SK-N-SH (cell line): ENCODE data around the gene NID1. TPM values are rescaled to one million over a fixed set of nuclear protein-coding genes. Genes with fewer than 3 reads are reported as not detected.

ENCODE experiments used
- CTCF ChIA-PET: fragments of 300-600, 350-600 bp; formaldehyde crosslinking; extraction: SDS; loops from one replicate; lab custom pipeline; 2021; lab: Yijun Ruan, JAX
- POLR2A ChIA-PET: fragments of 350-600 bp; sonication (Branson Sonifier 250); formaldehyde crosslinking; extraction: SDS; loops from one replicate; lab custom pipeline; 2020; ENCODE audit warnings: antibody characterized with exemption, inconsistent platforms; lab: Yijun Ruan, JAX
- DNase-seq: peaks from one replicate; pipeline ENCODE4 v3.0.0; 2012
- H2AFZ ChIP-seq: fragments of 200-600 bp; sonication (generic); 2 replicates; pipeline ENCODE4 v1.8.1; 2016; ENCODE audit warnings: antibody characterized with exemption, mild to moderate bottlenecking, low read depth
- H3F3A ChIP-seq: fragments of 200-600 bp; sonication (generic); replicated peaks from 2 replicates; pipeline ENCODE3; 2016; ENCODE audit warnings: antibody characterized with exemption, mild to moderate bottlenecking; ENCODE audit not compliant: insufficient read depth
- H3K27ac ChIP-seq, 2 experiments: fragments of 200-500 bp in 1 of 2; fragments of 200-600 bp in 1 of 2; sonication (Bioruptor generic) in 1 of 2; sonication (generic), shearing (Covaris generic) in 1 of 2; 2 replicates each; pipeline versions ENCODE4 v1.5.1 to v1.6.1; 2014 to 2016; ENCODE audit warnings: low read depth in 2 of 2, inconsistent platforms in 1 of 2, low read length in 1 of 2, mild to moderate bottlenecking in 1 of 2, mixed read lengths in 1 of 2
- H3K27me3 ChIP-seq: fragments of 200-600 bp; sonication (generic), shearing (Covaris generic); 2 replicates; pipeline ENCODE4 v1.6.1; 2016; ENCODE audit warnings: mixed run types; ENCODE audit not compliant: insufficient read depth
- H3K36me3 ChIP-seq, 2 experiments: fragments of 200-500 bp in 1 of 2; fragments of 200-600 bp in 1 of 2; sonication (Bioruptor generic) in 1 of 2; sonication (generic) in 1 of 2; replicated peaks in 1 of 2; 2 replicates each; pipeline versions ENCODE3 to v1.5.1; 2014 to 2016; ENCODE audit warnings: low read length in 1 of 2, mild to moderate bottlenecking in 1 of 2; ENCODE audit not compliant: insufficient read depth in 2 of 2, control insufficient read depth in 1 of 2
- H3K4me1 ChIP-seq, 2 experiments: fragments of 200-500 bp in 1 of 2; fragments of 200-600 bp in 1 of 2; sonication (Bioruptor generic) in 1 of 2; sonication (generic), shearing (Covaris generic) in 1 of 2; 2 replicates each; pipeline versions ENCODE4 v1.5.1 to v1.6.1; 2014 to 2016; ENCODE audit warnings: low read depth in 1 of 2, low read length in 1 of 2, mixed run types in 1 of 2; ENCODE audit not compliant: insufficient read depth in 2 of 2, control insufficient read depth in 1 of 2
- H3K4me2 ChIP-seq: fragments of 200-600 bp; sonication (generic), shearing (Covaris generic); 2 replicates; pipeline ENCODE4 v1.6.1; 2017; ENCODE audit warnings: mixed run types
- H3K4me3 ChIP-seq, 2 experiments: fragments of 200-500 bp in 1 of 2; fragments of 200-600 bp in 1 of 2; sonication (Bioruptor generic) in 1 of 2; sonication (generic), shearing (Covaris generic) in 1 of 2; 2 replicates each; pipeline versions ENCODE4 v1.5.1 to v1.8.1; 2014 to 2016; ENCODE audit warnings: low read depth in 2 of 2, inconsistent platforms in 1 of 2, low read length in 1 of 2, mild to moderate bottlenecking in 1 of 2, mixed read lengths in 1 of 2, moderate library complexity in 1 of 2
- H3K79me2 ChIP-seq: fragments of 200-600 bp; sonication (generic); 2 replicates; pipeline ENCODE4 v1.8.1; 2017; ENCODE audit warnings: mild to moderate bottlenecking; ENCODE audit not compliant: insufficient read depth
- H3K9ac ChIP-seq: fragments of 200-600 bp; sonication (generic); 2 replicates; pipeline ENCODE4 v1.6.1; 2017; ENCODE audit warnings: mixed run types
- H3K9me2 ChIP-seq: fragments of 200-600 bp; sonication (generic); 2 replicates; pipeline ENCODE4 v1.6.1; 2017; ENCODE audit warnings: mixed run types
- H3K9me3 ChIP-seq: fragments of 200-600 bp; sonication (generic); 2 replicates; pipeline ENCODE4 v1.6.1; 2017; ENCODE audit warnings: mixed run types, mild to moderate bottlenecking, moderate library complexity
- H4K20me1 ChIP-seq: fragments of 200-600 bp; sonication (generic); 2 replicates; pipeline ENCODE4 v1.6.1; 2017; ENCODE audit warnings: mild to moderate bottlenecking, mixed run types; ENCODE audit not compliant: insufficient read depth
- CTCF ChIP-seq: fragments of 200-600 bp; sonication (generic); IDR thresholded peaks from 2 replicates; pipeline ENCODE4 v1.6.1; 2017; ENCODE audit warnings: antibody characterized with exemption, mild to moderate bottlenecking, moderate library complexity
- ELF1 ChIP-seq: IDR thresholded peaks from 2 replicates; pipeline ENCODE4 v1.4.0; 2012
- EZH2phosphoT487 ChIP-seq: fragments of 200-600 bp; sonication (generic); IDR thresholded peaks from 2 replicates; pipeline ENCODE4 v1.6.1; 2017; ENCODE audit warnings: low read depth, mixed run types, mild to moderate bottlenecking, antibody characterized with exemption, moderate library complexity, borderline replicate concordance
- FOXJ3 ChIP-seq: sonication (generic); formaldehyde crosslinking; IDR thresholded peaks from 2 replicates; pipeline ENCODE4 v1.5.1; 2020; ENCODE audit warnings: mild to moderate bottlenecking, missing genetic modification reagents
- GABPA ChIP-seq: IDR thresholded peaks from 2 replicates; pipeline ENCODE4 v1.4.0; 2012; ENCODE audit warnings: low read depth, mild to moderate bottlenecking
- GATA2 ChIP-seq: sonication (generic); formaldehyde crosslinking; IDR thresholded peaks from 2 replicates; pipeline ENCODE4 v1.5.0; 2020; ENCODE audit warnings: mild to moderate bottlenecking, missing genetic modification reagents
- IRF3 ChIP-seq: fragments of 150-350 bp; IDR thresholded peaks from 2 replicates; pipeline ENCODE4 v1.6.1; 2016; ENCODE audit warnings: mild to moderate bottlenecking, low read depth, low read length
- MEF2A ChIP-seq: IDR thresholded peaks from 2 replicates; pipeline ENCODE4 v1.4.0; 2012; ENCODE audit warnings: low read depth, borderline replicate concordance
- MXI1 ChIP-seq: IDR thresholded peaks from 2 replicates; pipeline ENCODE4 v1.6.1; 2012; ENCODE audit warnings: mild to moderate bottlenecking, low read depth, low read length, improper control_type of control experiment
- REST ChIP-seq: IDR thresholded peaks from 2 replicates; pipeline ENCODE4 v1.6.1; 2012; ENCODE audit warnings: mild to moderate bottlenecking, low read depth, low read length, moderate library complexity
- RXRA ChIP-seq: IDR thresholded peaks from 2 replicates; pipeline ENCODE4 v1.4.0; 2012; ENCODE audit warnings: low read depth, mild to moderate bottlenecking, borderline replicate concordance
- SMC3 ChIP-seq: IDR thresholded peaks from 2 replicates; pipeline ENCODE4 v1.6.1; 2012; ENCODE audit warnings: low read depth, low read length, improper control_type of control experiment
- TAF1 ChIP-seq: IDR thresholded peaks from 2 replicates; pipeline ENCODE4 v1.6.1; 2012; ENCODE audit warnings: low read depth, mild to moderate bottlenecking, low read length, moderate library complexity, borderline replicate concordance
- TCF12 ChIP-seq: IDR thresholded peaks from 2 replicates; pipeline ENCODE4 v1.4.0; 2012
- USF2 ChIP-seq: fragments of 150-350 bp; IDR thresholded peaks from 2 replicates; pipeline ENCODE4 v1.6.1; 2017; ENCODE audit warnings: antibody characterized with exemption, low read length, low read depth, borderline replicate concordance
- ZBTB33 ChIP-seq: IDR thresholded peaks from 2 replicates; pipeline ENCODE4 v1.4.0; 2012; ENCODE audit warnings: low read depth, borderline replicate concordance
- WGBS: methylation state at CpG from one replicate; pipeline ENCODE4 v1.1.6; 2017; ENCODE audit warnings: low lambda C conversion rate; 5-methylcytosine and 5-hydroxymethylcytosine counted together
- polyA plus RNA-seq, 3 experiments: library from polyadenylated mRNA; depleted of rRNA; stranded (reverse); fragments of >200 nt; gene quantifications; 2 replicates each; pipeline ENCODE4 v1.2.3, GENCODE V29; 2012

Gene NID1
- polyA plus RNA-seq, 1 of the 3 experiments (the other 2 are of a cell fraction) = 74.3 TPM

- TF ChIP-seq SMC3 = no peak
- TF ChIP-seq ELF1 = no peak
- no peak for TF ChIP-seq TAF1
- TF ChIP-seq FOXJ3 (CRISPR knock-in tag) = no peak
- TF ChIP-seq REST = no peak
- TF ChIP-seq CTCF = no peak
- no peak for TF ChIP-seq GABPA
- no peak for TF ChIP-seq MXI1
- TF ChIP-seq GATA2 (CRISPR knock-in tag) = no peak
- no peak for TF ChIP-seq ZBTB33
- TF ChIP-seq EZH2phosphoT487 = no peak
- no peak for TF ChIP-seq RXRA
- TF ChIP-seq MEF2A = no peak
- no peak for TF ChIP-seq IRF3
- no peak for TF ChIP-seq USF2
- no peak for TF ChIP-seq TCF12
- TF ChIP-seq, all 33 proteins: peak for 0
- Histone ChIP-seq H3K9me2 (no peaks in the 10 kb centered on the region), H3K4me1 (no peaks in the 10 kb centered on the region), H3K9ac (no peak overlapping the region), H3K4me2 (no peak overlapping the region), H3K27me3 (no peaks in the 10 kb centered on the region), H3F3A (peaks cover 21% of the 10 kb centered on the region), H3K27ac (no peak overlapping the region), H2AFZ (no peak overlapping the region), H3K79me2 (no peaks in the 10 kb centered on the region), H3K9me3 (peaks cover 7% of the 10 kb centered on the region; the same call in 1 of the 2 replicates), H4K20me1 (no peaks in the 10 kb centered on the region), H3K4me3 (no peak overlapping the region), H3K36me3 (no peaks in the 10 kb centered on the region)
- 45% methylated on average over 5 of the region's 5 CpGs for WGBS
- ChIA-PET CTCF (interaction anchor here (1.4 kb wide), 1 partner anchor 11 kb away, joined by 3 read pairs; no protein-coding TSS in a partner anchor), POLR2A (no interaction called here)
- no peak for DNase-seq
Observed at GRCh38 chr1:236092899-236093298, 28.0 kb upstream of the NID1 start.
